ENCODE measurements around the gene CLBA1. TPM values are rescaled to one million over a fixed set of nuclear protein-coding genes. Genes with fewer than 3 reads are reported as not detected.

The CLBA1 gene
- total and polyA plus RNA-seq, 9 of the 15 experiments (the other 6 are each of a cell fraction or from before 2014, with no cell fraction given) = 0.04 to 3.9 (median 2.6) TPM

- H3K36me3 ChIP-seq (ENCODE audit: control insufficient read depth, insufficient read depth, low read length) = no peaks in the 10 kb centered on the region
- in situ Hi-C loops (cut with MboI) = no loop called here
- no peak for ATAC-seq
- BruUV-seq (replicated peaks) = no TSS peak
- H3K9ac ChIP-seq (ENCODE audit: insufficient read depth in 1 of 2, low read depth in 2 of 2, low read length in 2 of 2) = no peak overlapping the region
- WGBS (ENCODE audit: insufficient coverage, low coverage, missing lambda C conversion rate) = 0% methylated on average over 3 of the region's 9 CpGs
- FAIRE-seq = no peak
- H3K9me1 ChIP-seq (ENCODE audit: control insufficient read depth, insufficient read depth, low read length) = no peaks in the 10 kb centered on the region
- H3K4me3 ChIP-seq = no peak overlapping the region
- H3K4me1 ChIP-seq (replicated peaks in 1 of 2; ENCODE audit: control insufficient read depth in 2 of 2, insufficient read depth in 2 of 2, low read length in 2 of 2) = peaks cover 0 to 38% of the 10 kb centered on the region in 2 experiments; a peak in 3 of 5 replicates
- no peak overlapping the region for H3K27ac ChIP-seq (ENCODE audit: extremely low read depth, low read depth, low read length)
- H3K4me2 ChIP-seq (ENCODE audit: insufficient read depth, low read length) = no peak overlapping the region
- H2AFZ ChIP-seq (ENCODE audit: low read depth, low read length) = no peak overlapping the region
- H3K79me2 ChIP-seq (ENCODE audit: control insufficient read depth, insufficient read depth, low read length) = no peaks in the 10 kb centered on the region
- POLR2A ChIA-PET = no interaction called here
- peaks cover 5 to 45% of the 10 kb centered on the region in 2 experiments; a peak in 3 of 5 replicates for H3K27me3 ChIP-seq (ENCODE audit: control insufficient read depth in 2 of 2, insufficient read depth in 2 of 2, low read length in 2 of 2)
- H4K20me1 ChIP-seq (replicated peaks; ENCODE audit: control insufficient read depth, insufficient read depth, low read length) = peaks cover 6% of the 10 kb centered on the region; the same call in 1 of the 2 replicates
- no peaks in the 10 kb centered on the region for H3K9me3 ChIP-seq (replicated peaks; ENCODE audit: control insufficient read depth, insufficient read depth, low read depth, low read length)
- intact Hi-C loops (cut with micrococcal nuclease) = no loop called here
- DNase-seq (ENCODE audit: extremely low read depth in 1 of 4, low spot score in 3 of 4) = no peak
- CTCF ChIA-PET (ENCODE audit: low intra/inter-chr PET ratio) = no interaction called here
- TF ChIP-seq TAF9B (IDR thresholded peaks at IDR 0.05; ENCODE audit: partially characterized antibody) (no peak), E2F8 (IDR thresholded peaks at IDR 0.05; ENCODE audit: low read depth, partially characterized antibody) (no peak), HMG20B (CRISPR knock-in tag; IDR thresholded peaks at IDR 0.05) (no peak), ZNF766 (CRISPR knock-in tag; conservative IDR thresholded peaks at IDR 0.05) (no peak), GABPA (tag; conservative IDR thresholded peaks at IDR 0.05; ENCODE audit: low read depth) (no peak), CEBPZ (IDR thresholded peaks at IDR 0.05; ENCODE audit: borderline replicate concordance, low read depth, low read length) (no peak), ZNF124 (CRISPR knock-in tag; IDR thresholded peaks at IDR 0.05) (no peak), CLOCK (CRISPR knock-in tag; IDR thresholded peaks at IDR 0.05; ENCODE audit: borderline replicate concordance) (no peak), PML (IDR thresholded peaks at IDR 0.05; ENCODE audit: low read length) (no peak)
- TF ChIP-seq, protein P1, sequence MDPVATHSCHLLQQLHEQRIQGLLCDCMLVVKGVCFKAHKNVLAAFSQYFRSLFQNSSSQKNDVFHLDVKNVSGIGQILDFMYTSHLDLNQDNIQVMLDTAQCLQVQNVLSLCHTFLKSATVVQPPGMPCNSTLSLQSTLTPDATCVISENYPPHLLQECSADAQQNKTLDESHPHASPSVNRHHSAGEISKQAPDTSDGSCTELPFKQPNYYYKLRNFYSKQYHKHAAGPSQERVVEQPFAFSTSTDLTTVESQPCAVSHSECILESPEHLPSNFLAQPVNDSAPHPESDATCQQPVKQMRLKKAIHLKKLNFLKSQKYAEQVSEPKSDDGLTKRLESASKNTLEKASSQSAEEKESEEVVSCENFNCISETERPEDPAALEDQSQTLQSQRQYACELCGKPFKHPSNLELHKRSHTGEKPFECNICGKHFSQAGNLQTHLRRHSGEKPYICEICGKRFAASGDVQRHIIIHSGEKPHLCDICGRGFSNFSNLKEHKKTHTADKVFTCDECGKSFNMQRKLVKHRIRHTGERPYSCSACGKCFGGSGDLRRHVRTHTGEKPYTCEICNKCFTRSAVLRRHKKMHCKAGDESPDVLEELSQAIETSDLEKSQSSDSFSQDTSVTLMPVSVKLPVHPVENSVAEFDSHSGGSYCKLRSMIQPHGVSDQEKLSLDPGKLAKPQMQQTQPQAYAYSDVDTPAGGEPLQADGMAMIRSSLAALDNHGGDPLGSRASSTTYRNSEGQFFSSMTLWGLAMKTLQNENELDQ (CRISPR knock-in tag; IDR thresholded peaks at IDR 0.05; ENCODE audit: borderline replicate concordance) = no peak
Measured at GRCh38 chr14:104966261-104966865, 19.2 kb upstream of the CLBA1 start.

All from K562 (cell line).